Measurements from ENCODE around the gene PDE8A.
"Not testable (repeated sequence)": the region's sequence is repeated elsewhere in the genome, so short reads cannot be mapped to it uniquely, and the experiment has no call there.

The PDE8A gene

GRCh38 chr15:85011724-85012123 is 30.1 kb downstream of the PDE8A start:
- DNase-seq, result not testable (repeated sequence)

GRCh38 chr15:85013785-85014184 is 32.1 kb downstream of the PDE8A start:
- no peak for DNase-seq

GRCh38 chr15:85014932-85015331 is 33.3 kb downstream of the PDE8A start:
- no peak for DNase-seq

DNA sequence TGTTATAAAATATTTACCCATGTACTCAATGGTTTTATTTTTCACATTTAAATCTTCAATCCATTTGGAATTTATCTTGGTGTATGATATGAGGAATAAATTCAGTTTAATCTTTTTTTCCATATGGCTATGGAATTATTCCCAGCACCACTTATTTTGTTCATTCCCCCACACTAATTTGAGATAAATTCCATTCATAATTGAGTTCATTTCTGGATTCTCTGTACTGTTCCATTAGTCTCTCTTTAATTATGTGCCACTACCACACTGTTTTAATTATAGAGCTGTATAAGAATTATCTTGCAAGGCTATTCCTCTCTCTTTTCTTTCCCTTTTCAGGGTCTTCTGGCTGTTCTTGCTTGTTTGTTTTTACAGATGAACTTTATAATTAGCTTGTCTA is 34.6 kb downstream of the PDE8A start:
- no peak for DNase-seq

- no peak for DNase-seq
Observed at GRCh38 chr15:85019815-85020590, 38.3 kb downstream of the PDE8A start.

GRCh38 chr15:85021409-85021808 is 39.8 kb downstream of the PDE8A start:
- DNase-seq, result no peak

DNA sequence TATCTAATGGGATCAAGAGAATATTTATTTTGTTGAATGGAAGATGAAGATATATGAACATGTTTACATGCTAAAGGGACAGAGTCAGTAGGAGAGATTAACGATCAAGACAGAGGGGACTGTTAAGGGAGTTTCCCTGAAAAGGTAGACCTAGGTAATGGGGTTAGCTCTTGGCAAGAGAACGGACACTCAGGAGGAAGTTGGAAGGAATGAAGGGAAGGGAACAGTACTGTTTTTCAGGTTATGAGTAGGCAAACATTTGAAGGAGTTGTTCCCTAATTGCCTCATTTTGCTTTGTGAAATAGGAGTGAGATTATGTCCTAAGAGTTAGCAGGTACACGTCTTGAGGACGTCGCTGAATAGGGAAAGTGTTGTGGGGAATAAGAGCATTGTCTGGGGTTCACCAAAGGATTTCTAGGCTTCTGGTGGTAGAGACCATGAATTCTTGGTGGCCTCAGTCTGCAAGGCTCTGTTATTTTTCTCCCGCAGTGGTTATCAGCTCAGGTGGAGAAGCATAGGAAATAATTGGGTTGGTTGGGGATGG is 41.3 kb downstream of the PDE8A start:
- DNase-seq, result no peak

DNA sequence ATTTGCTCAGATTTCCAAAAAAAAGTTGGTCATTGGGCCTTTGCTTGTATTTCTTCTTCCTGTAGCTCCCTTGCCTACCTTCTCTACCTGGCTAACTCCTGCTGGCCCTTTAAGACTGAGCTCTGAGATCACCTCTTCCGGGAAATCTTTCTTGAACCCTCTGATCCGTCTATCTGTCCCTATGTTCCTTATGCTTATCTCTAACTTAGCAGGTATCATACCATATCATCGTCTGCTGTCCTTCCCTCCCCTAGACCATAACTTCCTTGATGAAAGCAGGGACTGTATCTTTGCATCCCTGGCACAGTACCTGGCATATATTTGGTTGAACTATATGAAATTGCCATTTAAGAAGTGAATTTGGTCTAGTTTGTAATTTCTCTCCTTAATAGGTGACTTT is 42.3 kb downstream of the PDE8A start:
- no peak for DNase-seq

DNA sequence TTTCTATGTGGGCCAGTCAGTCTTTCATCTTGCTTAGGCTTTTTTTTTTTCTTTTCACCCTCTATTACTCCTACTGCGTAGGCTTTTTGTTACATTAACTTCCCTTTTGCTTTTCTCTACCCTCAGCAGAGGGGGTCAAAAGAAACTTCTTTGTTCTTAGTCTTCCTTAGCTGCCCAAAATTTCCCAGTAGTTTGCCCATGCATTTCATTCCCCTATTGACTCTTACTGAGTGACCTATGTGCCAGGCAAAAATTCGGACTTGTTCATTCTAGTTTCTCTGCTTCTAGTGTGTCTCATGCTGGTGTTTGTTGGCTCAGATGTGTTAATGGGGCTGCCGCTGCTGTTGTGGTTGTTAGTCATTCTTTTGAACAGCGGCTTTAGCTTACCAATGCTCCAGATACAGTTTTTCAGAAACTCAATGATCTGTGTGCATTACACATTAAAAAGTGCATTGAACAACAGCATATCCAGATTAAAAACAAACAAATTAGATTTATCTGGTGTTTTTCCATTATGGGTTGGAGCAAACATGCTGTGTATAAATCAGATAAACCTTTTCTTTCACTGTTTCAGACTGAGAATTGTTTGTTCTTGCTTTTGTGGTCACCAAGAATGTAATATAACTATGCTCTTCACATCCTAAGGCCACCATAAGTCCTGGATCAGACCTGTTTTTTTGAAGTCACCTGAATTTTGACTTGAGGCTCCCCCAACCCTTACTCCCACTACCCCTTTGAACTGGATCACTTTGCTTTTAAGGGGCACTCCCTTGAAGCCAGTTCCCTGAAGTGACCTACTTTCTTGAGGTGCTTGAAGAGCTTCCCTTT is 43.1 kb downstream of the PDE8A start:
- no peak for DNase-seq

- no peak for DNase-seq
Observed at GRCh38 chr15:85025516-85026251, 44.0 kb downstream of the PDE8A start.

DNA sequence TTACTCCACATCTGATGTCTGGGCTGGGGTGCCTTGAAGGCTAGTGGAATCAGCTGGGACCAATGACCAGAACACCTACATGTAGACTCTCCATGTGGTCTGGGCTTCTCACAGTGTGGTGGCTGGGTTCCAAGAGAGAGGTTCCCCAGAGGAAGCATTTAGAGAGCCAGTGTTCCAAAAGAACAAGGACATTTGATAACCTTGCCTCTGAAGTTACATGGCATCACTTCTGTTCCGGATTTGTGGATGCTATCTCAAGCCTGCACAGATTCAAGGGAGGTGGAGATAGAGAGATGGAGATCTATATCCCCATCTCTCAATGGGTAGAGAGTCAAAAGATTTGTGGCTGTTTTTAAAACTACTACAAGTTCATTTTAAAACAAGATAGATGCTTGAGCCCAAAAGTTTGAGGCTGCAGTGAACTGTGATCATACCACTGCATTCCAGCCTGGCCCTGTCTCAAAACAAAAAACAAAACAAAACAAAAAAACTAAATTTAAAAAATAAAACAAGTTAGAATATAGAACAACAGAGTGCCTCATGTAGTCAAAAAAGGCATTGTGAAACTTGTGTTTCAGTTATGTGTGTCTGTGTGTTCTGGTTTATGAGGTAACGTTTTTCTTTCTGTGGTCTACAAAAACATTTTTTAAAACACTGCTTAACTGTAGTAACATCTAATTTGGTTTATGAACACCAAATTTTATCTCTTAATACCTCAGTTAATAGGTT is 44.8 kb downstream of the PDE8A start:
- no peak for DNase-seq

GRCh38 chr15:85027033-85027380 is 45.4 kb downstream of the PDE8A start:
- no peak for DNase-seq

- no peak for DNase-seq
Observed at GRCh38 chr15:85027421-85027820, 45.8 kb downstream of the PDE8A start.

GRCh38 chr15:85028416-85028815 is 46.8 kb downstream of the PDE8A start:
- DNase-seq, result no peak

DNA sequence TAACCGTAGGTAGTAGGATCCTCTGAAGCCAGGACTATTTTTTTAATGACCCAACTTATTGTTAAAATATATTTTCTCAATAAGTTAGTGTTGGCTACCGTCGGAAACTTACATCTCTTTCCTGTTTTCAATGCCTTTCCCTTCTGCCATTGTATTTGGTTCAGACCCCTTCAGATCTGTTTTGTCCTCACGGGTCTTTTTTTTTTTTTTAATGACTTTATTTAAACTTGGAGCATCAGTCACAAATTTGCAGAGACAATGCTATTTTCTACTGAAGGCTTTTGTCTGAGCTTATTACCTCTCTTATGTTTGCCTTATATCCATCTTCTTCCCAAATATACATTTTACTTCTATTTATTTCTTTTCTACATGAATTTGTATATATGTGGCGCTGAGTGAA is 47.6 kb downstream of the PDE8A start:
- DNase-seq, result no peak

DNA sequence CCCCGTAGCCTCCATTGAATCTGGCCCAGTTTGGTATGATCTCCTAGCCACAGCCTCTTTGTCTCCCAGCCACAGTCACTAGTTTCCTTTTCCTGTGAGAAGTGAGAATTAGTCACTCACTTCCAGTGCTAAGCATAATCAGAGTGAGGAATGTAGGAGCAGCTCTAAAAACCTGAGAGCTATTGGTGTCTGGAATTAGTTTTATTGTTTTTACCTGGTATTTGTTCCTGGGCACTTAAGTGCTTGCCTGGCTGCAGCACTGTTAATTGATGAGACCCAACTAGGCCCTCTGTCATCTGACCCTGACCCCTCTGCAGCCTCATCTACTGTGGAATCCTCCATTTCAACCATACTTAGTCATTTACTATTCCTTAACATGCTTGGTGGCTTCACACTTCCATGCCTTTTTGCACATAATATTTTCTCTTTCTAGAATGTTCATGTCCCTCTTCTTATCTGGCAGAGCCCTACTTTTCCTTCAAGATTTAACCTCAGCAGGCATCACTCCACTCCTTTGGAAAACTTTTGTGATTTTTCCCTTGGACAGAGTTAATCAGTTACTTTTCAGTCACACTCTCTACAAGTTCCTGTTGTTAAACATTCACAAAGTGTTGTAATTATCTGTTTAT is 48.8 kb downstream of the PDE8A start:
- DNase-seq, result no peak

- DNase-seq, result no peak
Observed at GRCh38 chr15:85031086-85031943, 49.7 kb downstream of the PDE8A start.

- DNase-seq, result no peak
Observed at GRCh38 chr15:85031944-85032558, 50.4 kb downstream of the PDE8A start.

DNA sequence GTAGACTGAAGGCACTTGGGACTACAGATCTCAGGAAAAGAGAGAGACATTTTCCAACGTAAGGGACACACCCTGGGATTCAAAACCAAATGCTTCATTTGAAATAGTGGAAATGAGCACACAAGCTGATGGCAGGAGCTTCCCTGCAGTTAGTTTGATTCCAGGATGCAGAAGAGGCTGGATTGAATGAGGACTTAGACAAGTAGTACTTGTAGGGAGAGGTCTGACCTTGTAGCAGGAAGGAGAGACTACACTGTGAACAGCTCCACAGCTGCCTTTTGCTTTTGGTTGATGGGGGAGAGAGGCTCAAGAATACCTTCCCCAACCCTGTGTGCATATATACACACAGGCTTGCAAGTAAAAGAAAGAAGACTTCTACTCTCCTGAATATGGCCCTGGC is 51.5 kb downstream of the PDE8A start:
- DNase-seq, result no peak

- no peak for DNase-seq
Observed at GRCh38 chr15:85034276-85034675, 52.6 kb downstream of the PDE8A start.

- peak; percentile 30 for DNase-seq
Observed at GRCh38 chr15:85035980-85036379, 54.3 kb downstream of the PDE8A start.

Data from COR-L47 (cell line).